ENCODE data around the gene RPLP2.
A peak's percentile ranks its signal among the peaks of the same experiment; 100 is the strongest.

The RPLP2 gene

GRCh38 chr11:862081-862661 lies 52.4 kb downstream of the RPLP2 start:
- TF ChIP-seq YY1 (IDR thresholded peaks at IDR 0.05; ENCODE audit: low read depth) (no peak), NFIC (IDR thresholded peaks at IDR 0.05) (peak; percentile 77)

Data from Ishikawa (cell line).